ENCODE results near the gene EFEMP2. TPM values are rescaled to one million over a fixed set of nuclear protein-coding genes. Genes with fewer than 3 reads are reported as not detected.

The EFEMP2 gene
- total RNA-seq, 1 experiment from 2014 or later = 26.2 TPM

DNA sequence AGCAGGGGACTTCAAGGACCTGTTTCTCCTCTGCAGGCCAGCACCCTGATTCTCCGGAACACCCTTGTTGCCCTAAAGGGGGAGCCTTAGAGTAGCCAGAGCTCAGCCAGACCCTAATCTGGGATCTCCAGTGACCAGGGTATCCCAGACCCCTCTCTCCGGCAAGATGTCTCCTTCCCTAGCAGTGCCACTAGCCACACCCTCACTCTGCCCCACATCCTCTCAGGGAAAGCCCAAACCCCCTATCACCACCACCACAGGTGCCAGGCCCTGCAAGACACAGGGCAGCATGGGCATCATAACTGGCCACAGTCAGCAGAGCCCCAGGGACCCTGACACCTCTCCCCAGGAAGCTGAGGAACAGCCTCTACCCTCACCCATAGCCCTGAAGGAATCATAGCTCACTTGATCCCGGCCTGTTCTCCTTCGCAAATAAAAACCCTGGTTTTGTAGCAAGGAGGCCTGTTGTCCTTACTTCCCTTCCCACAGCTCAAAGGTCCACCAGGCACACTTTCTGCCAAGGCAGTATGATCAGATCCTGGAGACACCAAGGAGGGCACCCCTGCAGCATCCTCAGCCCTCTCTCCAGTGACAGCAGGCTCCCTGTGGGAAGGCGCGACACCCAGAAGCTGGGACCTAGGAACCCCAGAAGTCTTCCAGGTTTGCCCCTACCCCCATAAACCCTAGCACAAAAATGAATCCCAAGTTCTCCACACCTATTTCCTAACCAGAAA is 19.2 kb downstream of the EFEMP2 start:
- Mint-ChIP-seq H3K27me3 (ENCODE audit: low read depth) (peaks cover 8% of the 10 kb centered on the region), H3K4me1 (peaks cover 21 to 25% of the 10 kb centered on the region in 2 experiments), H3K9me3 (peaks cover 3 to 7% of the 10 kb centered on the region in 2 experiments; a peak in 2 of 5 replicates), H3K36me3 (ENCODE audit: insufficient read depth in 1 of 3, low read depth in 3 of 3) (peaks cover 47 to 58% (median 50%) of the 10 kb centered on the region in 3 experiments), H3K27ac (peak overlapping the region in 2 of 3 experiments; percentile 28 to 71; a peak in 1 of 7 replicates), H3K4me3 (peak overlapping the region in 1 of 2 experiments; percentile 31; a peak in 2 of 5 replicates)
- no peak overlapping the region for H3T11ph ChIP-seq (ENCODE audit: low read length)
- H2BK15ac ChIP-seq (ENCODE audit: low read depth, low read length) = no peak overlapping the region
- H3K14ac ChIP-seq (ENCODE audit: insufficient read depth, low read length) = no peak overlapping the region
- no peak overlapping the region for H2AK5ac ChIP-seq (ENCODE audit: insufficient read length, low read length)
- no peak overlapping the region for H2BK12ac ChIP-seq (ENCODE audit: insufficient read length, low read depth, low read length)
- H3K4me1 ChIP-seq (ENCODE audit: insufficient read depth, low read length) = no peaks in the 10 kb centered on the region
- H3K9ac ChIP-seq (ENCODE audit: extremely low read depth, insufficient read length, low read length) = no peak overlapping the region
- H3K27me3 ChIP-seq (ENCODE audit: insufficient read depth, low read length) = no peaks in the 10 kb centered on the region
- H2BK5ac ChIP-seq (ENCODE audit: insufficient read length, low read length) = no peak overlapping the region
- no peak overlapping the region for H3K27ac ChIP-seq (ENCODE audit: insufficient read length, low read depth, low read length)
- no peaks in the 10 kb centered on the region for H3K9me3 ChIP-seq (ENCODE audit: control insufficient read depth, low read depth, low read length)
- H4K5ac ChIP-seq (ENCODE audit: insufficient read length, low read depth, low read length) = no peak overlapping the region
- no peak overlapping the region for H2BK120ac ChIP-seq (ENCODE audit: low read depth, low read length, poor library complexity, severe bottlenecking)
- WGBS (ENCODE audit: extremely low coverage, insufficient read length, low lambda C conversion rate) = no CpG with 5 or more reads among the region's 6 CpGs
- no peak overlapping the region for H3K56ac ChIP-seq (ENCODE audit: insufficient read length, low read depth, low read length)
- no peak overlapping the region for H3K4ac ChIP-seq (ENCODE audit: low read depth, low read length)
- no peak overlapping the region for H4K8ac ChIP-seq (replicated peaks; ENCODE audit: insufficient read length, low read depth, low read length)
- H3K23me2 ChIP-seq (ENCODE audit: insufficient read length, low read depth, low read length, poor library complexity, severe bottlenecking) = peaks cover 8% of the 10 kb centered on the region
- no peak overlapping the region for H2AFZ ChIP-seq (ENCODE audit: low read length)
- H4K20me1 ChIP-seq (ENCODE audit: control insufficient read depth, insufficient read depth, insufficient read length) = no peaks in the 10 kb centered on the region
- no peak overlapping the region for H2BK20ac ChIP-seq (ENCODE audit: low read depth, low read length, poor library complexity, severe bottlenecking)
- H3K18ac ChIP-seq (ENCODE audit: insufficient read length, low read depth, low read length) = no peak overlapping the region
- no peak overlapping the region for H4K91ac ChIP-seq (ENCODE audit: insufficient read length, low read depth, low read length)
- DNase-seq = peak; percentile 54
- TF ChIP-seq, protein P1, sequence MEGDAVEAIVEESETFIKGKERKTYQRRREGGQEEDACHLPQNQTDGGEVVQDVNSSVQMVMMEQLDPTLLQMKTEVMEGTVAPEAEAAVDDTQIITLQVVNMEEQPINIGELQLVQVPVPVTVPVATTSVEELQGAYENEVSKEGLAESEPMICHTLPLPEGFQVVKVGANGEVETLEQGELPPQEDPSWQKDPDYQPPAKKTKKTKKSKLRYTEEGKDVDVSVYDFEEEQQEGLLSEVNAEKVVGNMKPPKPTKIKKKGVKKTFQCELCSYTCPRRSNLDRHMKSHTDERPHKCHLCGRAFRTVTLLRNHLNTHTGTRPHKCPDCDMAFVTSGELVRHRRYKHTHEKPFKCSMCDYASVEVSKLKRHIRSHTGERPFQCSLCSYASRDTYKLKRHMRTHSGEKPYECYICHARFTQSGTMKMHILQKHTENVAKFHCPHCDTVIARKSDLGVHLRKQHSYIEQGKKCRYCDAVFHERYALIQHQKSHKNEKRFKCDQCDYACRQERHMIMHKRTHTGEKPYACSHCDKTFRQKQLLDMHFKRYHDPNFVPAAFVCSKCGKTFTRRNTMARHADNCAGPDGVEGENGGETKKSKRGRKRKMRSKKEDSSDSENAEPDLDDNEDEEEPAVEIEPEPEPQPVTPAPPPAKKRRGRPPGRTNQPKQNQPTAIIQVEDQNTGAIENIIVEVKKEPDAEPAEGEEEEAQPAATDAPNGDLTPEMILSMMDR (conservative IDR thresholded peaks at IDR 0.05) = peak; percentile 42; the same call in 2 of the 3 replicates
- H3K23ac ChIP-seq (ENCODE audit: insufficient read length, low read depth, low read length) = no peak overlapping the region
- H3K79me2 ChIP-seq (ENCODE audit: insufficient read depth, low read length) = peaks cover 14% of the 10 kb centered on the region; the same call in 1 of the 2 replicates
- H3K4me2 ChIP-seq (ENCODE audit: insufficient read depth, insufficient read length, low read length) = no peak overlapping the region
- H3K79me1 ChIP-seq (ENCODE audit: insufficient read depth, low read depth, low read length, poor library complexity, severe bottlenecking) = peaks cover 3% of the 10 kb centered on the region

All from H9 (cell line).